ENCODE measurements around the gene ZFP90. TPM values are rescaled to one million over a fixed set of nuclear protein-coding genes. Genes with fewer than 3 reads are reported as not detected.
A peak's percentile ranks its signal among the peaks of the same experiment; 100 is the strongest.
"Not testable (repeated sequence)": the region's sequence is repeated elsewhere in the genome, so short reads cannot be mapped to it uniquely, and the experiment has no call there.

Gene ZFP90
- total RNA-seq, 1 donor from 2014 or later: 19.3 TPM

DNA sequence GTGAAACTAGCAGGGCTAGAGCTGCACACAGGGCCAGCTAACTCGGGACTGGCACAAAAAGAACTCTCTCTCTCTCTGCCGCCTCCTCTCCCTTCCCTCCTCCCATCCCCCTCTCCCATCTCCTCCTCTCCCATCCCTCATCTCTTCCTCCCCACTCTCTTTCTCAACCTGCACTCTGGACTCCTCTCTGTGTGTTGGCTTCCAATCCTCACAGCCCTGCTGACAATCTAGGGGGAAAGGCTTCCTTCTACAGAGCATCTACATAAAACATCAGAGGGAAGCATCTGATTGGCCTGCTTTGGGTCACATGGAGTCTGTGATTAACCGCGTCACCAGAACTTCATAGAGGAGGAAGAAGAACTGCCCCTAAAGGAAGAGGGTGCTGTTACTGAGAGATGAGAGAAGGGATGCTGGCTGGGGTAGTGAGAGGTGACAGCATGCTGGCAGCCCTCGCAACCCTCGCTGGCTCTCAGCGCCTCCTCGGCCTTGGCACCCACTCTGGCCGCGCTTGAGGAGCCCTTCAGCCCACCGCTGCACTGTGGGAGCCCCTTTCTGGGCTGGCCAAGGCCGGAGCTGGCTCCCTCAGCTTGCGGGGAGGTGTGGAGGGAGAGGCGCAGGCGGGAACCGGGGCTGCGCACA, 12.8 kb upstream of the ZFP90 start:
- Mint-ChIP-seq H3K9me3 (no peaks in the 10 kb centered on the region), H3K27ac (no peak overlapping the region), H3K27me3 (ENCODE audit: insufficient read depth) (peaks cover 4% of the 10 kb centered on the region), H3K4me1 (ENCODE audit: low read depth) (peaks cover 18% of the 10 kb centered on the region), H3K4me3 (no peak overlapping the region), H3K36me3 (ENCODE audit: low read depth) (no peaks in the 10 kb centered on the region)
- intact Hi-C loops (cut with micrococcal nuclease): loop anchor here (5.0 kb wide), 1 partner anchor 231 kb away; no protein-coding TSS in a partner anchor
- no peak for DNase-seq (ENCODE audit: low spot score)

DNA sequence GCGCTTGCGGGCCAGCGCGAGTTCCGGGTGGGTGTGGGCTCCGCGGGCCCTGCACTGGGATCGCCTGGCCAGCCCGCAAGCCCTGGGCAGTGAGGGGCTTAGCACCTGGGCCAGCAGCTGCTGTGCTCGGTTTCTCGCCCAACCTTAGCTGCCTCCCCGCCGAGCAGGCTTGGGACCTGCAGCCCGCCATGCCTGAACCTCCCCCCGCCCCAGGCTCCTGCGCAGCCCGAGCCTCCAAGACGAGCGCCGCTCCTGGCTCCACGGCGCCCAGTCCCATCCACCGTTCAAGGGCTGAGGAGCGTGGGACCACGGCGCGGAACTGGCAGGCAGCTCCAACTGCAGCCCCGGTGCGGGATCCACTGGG, 12.3 kb upstream of the ZFP90 start:
- intact Hi-C loops (cut with micrococcal nuclease): loop anchor here (5.0 kb wide), 1 partner anchor 231 kb away; no protein-coding TSS in a partner anchor
- DNase-seq (ENCODE audit: low spot score): no peak
- H3K4me1 Mint-ChIP-seq (ENCODE audit: low read depth): peaks cover 18% of the 10 kb centered on the region
- no peak overlapping the region for H3K4me3 Mint-ChIP-seq
- no peaks in the 10 kb centered on the region for H3K9me3 Mint-ChIP-seq
- peaks cover 4% of the 10 kb centered on the region for H3K27me3 Mint-ChIP-seq (ENCODE audit: insufficient read depth)
- no peak overlapping the region for H3K27ac Mint-ChIP-seq
- no peaks in the 10 kb centered on the region for H3K36me3 Mint-ChIP-seq (ENCODE audit: low read depth)

DNA sequence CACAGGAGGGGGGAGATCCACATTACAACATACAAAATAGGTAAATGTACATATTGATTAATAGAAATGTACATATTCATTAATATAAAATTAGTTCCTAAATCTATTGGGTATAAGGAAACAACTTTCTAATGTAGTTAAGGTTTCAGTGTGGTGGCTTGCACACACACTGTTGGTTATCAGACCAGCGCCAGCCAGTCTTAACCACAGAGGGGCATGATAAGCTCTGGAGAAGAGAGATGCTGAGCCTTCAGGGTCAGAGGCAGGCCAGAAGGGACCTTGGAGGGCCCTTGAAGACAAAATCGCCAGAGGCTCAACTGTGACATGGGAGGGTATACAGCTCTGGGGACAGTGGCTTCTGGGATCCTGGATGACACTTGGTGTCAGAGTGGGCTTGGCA, 10.9 kb upstream of the ZFP90 start:
- intact Hi-C loops (cut with micrococcal nuclease): loop anchor here (1.0 to 5.0 kb wide), 7 partner anchors 65 to 605 kb away; partner anchors contain the start of genes CHTF8, TANGO6 and UTP4
- peaks cover 8% of the 10 kb centered on the region for H3K36me3 Mint-ChIP-seq (ENCODE audit: low read depth)
- H3K9me3 Mint-ChIP-seq: peaks cover 10% of the 10 kb centered on the region
- no peak overlapping the region for H3K27ac Mint-ChIP-seq
- no peak overlapping the region for H3K4me3 Mint-ChIP-seq
- H3K27me3 Mint-ChIP-seq (ENCODE audit: insufficient read depth): peaks cover 4% of the 10 kb centered on the region
- no peak for DNase-seq (ENCODE audit: low spot score)
- peaks cover 18% of the 10 kb centered on the region for H3K4me1 Mint-ChIP-seq (ENCODE audit: low read depth)

DNA sequence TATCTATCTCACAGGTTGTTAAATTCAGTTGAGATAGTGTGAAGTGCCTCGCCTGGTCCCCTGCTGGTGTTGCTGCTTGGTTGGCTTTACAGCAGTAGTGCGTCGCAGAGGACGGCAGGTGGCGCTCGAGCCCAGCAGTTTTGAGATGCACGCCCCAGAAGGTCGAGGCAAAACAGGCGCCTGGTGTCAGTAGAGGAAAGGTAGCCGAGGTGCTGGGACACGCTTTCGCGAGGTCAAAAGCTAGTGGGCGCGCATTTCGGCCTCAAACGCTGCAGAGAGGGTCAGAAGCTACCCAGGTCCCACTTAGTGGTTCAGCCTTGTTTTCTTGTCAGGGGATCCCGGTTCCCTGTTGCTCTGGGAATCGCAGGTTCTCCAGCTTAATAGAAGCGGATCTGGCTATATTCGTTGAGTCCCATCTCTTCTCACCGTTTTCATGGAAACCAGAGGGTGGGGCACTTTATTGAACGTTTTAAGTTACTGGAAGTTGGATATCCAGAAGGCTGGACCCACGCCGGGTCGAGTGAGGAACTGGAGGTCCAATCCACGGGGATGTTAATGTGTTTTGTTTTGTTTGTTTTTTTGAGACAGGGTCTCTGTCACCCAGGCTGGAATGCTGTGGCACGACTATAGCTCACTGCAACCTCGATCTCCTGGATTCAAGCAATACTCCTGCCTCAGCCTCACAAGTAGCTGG, 10.3 kb upstream of the ZFP90 start:
- Mint-ChIP-seq H3K27me3 (ENCODE audit: insufficient read depth) (peaks cover 4% of the 10 kb centered on the region), H3K9me3 (peaks cover 16% of the 10 kb centered on the region), H3K4me1 (ENCODE audit: low read depth) (peaks cover 18% of the 10 kb centered on the region), H3K36me3 (ENCODE audit: low read depth) (peaks cover 10% of the 10 kb centered on the region), H3K4me3 (peak overlapping the region; percentile 85), H3K27ac (peak overlapping the region; percentile 14)
- intact Hi-C loops (cut with micrococcal nuclease): loop anchor here (1.0 to 5.0 kb wide), 7 partner anchors 64 to 604 kb away; partner anchors contain the start of genes CHTF8, TANGO6 and UTP4
- peak; percentile 81 for DNase-seq (ENCODE audit: low spot score)

DNA sequence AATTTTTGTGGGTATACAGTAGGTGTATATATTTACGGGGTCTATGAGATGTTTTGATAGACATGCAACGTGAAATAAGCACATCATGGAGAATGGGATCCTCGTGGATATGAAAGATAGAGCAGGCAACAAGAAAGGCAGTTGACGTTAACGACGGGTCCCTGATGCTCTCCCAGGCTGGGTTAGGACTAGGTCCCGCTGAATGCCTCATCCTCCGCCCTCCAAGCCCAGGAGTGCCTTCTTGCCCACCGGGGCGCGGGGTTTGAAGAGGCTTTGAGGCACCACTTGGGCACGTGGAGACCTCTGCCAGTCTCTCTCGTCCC, 9.5 kb upstream of the ZFP90 start:
- H3K27ac Mint-ChIP-seq: peak overlapping the region; percentile 71
- H3K9me3 Mint-ChIP-seq: peaks cover 19% of the 10 kb centered on the region
- no peak for DNase-seq (ENCODE audit: low spot score)
- peaks cover 18% of the 10 kb centered on the region for H3K4me1 Mint-ChIP-seq (ENCODE audit: low read depth)
- H3K4me3 Mint-ChIP-seq: peak overlapping the region; percentile 85
- peaks cover 4% of the 10 kb centered on the region for H3K27me3 Mint-ChIP-seq (ENCODE audit: insufficient read depth)
- peaks cover 11% of the 10 kb centered on the region for H3K36me3 Mint-ChIP-seq (ENCODE audit: low read depth)
- intact Hi-C loops (cut with micrococcal nuclease): loop anchor here (2.0 to 5.0 kb wide), 3 partner anchors 63 to 603 kb away; partner anchors contain the start of genes CHTF8 and UTP4

DNA sequence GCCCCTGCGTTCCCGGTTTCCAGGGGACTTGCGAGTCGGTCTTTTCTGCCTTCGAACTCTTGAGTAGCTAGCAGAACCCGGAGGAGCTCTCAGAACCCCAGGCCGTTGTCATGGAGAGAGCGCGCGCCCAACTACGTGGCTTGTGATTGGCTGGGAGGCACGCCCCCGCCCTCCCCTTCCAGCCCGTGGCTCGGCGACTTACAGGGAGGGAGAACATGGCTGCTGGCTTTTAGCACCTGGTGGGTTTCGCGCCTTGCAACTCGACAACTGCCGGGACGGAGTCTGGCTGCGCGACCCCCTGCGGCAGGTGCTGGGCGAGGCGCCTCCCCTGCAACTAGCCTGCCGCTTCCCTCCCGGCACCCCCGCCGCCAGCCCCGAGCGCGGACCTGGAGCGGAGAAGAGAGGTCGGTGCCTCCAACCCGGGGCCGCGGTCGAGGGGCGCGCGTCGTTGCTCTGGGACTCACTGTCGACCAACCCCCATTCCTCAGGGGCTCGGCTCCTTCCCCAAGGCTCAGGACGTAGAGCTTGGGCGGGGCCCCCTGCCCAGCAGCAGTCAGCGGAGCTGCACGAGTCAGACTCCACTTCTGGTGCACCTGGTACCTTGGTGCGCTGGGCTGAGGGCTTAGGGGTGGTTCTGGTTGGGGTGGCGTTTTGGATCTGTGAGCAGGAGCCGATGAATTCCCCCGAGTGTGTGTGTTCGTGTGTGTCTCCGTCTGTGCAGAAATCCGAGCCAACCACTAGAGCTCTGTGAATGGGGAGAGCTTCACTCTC, 9.0 kb upstream of the ZFP90 start:
- intact Hi-C loops (cut with micrococcal nuclease): loop anchor here (1.0 to 5.0 kb wide), 6 partner anchors 9 to 603 kb away; partner anchors contain the start of genes CHTF8, UTP4 and ZFP90
- H3K4me1 Mint-ChIP-seq (ENCODE audit: low read depth): peaks cover 18% of the 10 kb centered on the region

DNA sequence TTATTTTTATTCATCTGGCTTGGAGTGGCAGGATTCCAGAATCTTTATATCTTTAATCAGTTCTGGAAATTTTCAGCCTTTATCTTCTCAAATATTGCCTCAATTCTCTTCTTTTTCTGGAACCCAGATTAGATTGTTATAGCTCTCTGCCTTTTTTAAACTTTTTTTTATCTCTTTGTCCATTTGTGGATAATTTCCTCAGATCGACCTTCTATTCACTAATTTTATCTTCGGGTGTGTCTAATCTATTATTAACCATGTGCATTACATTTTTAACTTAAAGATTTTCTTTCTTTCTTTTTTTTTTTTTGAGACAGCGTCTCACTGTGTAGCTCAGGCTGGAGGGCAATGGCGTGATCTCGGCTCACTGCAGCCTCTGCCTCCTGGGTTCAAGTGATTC, 5.2 kb upstream of the ZFP90 start:
- Mint-ChIP-seq H3K4me1 (ENCODE audit: low read depth) (peaks cover 15% of the 10 kb centered on the region), H3K27ac (no peak overlapping the region), H3K36me3 (ENCODE audit: low read depth) (peaks cover 14% of the 10 kb centered on the region), H3K9me3 (peaks cover 19% of the 10 kb centered on the region), H3K4me3 (no peak overlapping the region), H3K27me3 (ENCODE audit: insufficient read depth) (peaks cover 3% of the 10 kb centered on the region)
- intact Hi-C loops (cut with micrococcal nuclease): no loop called here
- DNase-seq (ENCODE audit: low spot score): no peak

More for the DNA sequence above, 9.0 kb upstream of the ZFP90 start:
- peaks cover 19% of the 10 kb centered on the region for H3K9me3 Mint-ChIP-seq
- H3K36me3 Mint-ChIP-seq (ENCODE audit: low read depth): peaks cover 11% of the 10 kb centered on the region
- peaks cover 4% of the 10 kb centered on the region for H3K27me3 Mint-ChIP-seq (ENCODE audit: insufficient read depth)
- peak; percentile 84 for DNase-seq (ENCODE audit: low spot score)
- peak overlapping the region; percentile 85 for H3K4me3 Mint-ChIP-seq
- peak overlapping the region; percentile 71 for H3K27ac Mint-ChIP-seq

DNA sequence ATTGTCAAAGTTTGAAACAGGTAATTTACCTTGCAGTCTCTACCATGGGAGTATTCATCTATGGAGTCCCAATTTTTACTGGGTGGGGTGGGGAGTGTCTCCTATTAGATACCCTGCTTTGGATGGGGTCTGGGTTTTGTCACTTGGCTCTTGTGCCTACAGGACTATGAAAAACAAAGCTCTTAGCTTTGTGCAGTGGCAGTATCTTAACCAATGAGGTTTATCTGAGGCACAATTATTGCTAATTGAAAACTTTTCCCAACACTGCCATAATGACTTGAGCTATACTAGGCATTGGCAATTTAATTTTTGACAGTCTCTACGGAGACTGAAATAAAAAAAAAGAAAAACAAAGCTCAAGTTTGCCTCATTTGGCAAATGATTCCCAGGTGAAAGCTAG, 3.8 kb upstream of the ZFP90 start:
- no peak for DNase-seq (ENCODE audit: low spot score)
- no peak overlapping the region for H3K4me3 Mint-ChIP-seq
- intact Hi-C loops (cut with micrococcal nuclease): no loop called here
- H3K9me3 Mint-ChIP-seq: peaks cover 23% of the 10 kb centered on the region
- peaks cover 21% of the 10 kb centered on the region for H3K36me3 Mint-ChIP-seq (ENCODE audit: low read depth)
- H3K4me1 Mint-ChIP-seq (ENCODE audit: low read depth): peaks cover 12% of the 10 kb centered on the region
- no peak overlapping the region for H3K27ac Mint-ChIP-seq
- H3K27me3 Mint-ChIP-seq (ENCODE audit: insufficient read depth): no peaks in the 10 kb centered on the region

DNA sequence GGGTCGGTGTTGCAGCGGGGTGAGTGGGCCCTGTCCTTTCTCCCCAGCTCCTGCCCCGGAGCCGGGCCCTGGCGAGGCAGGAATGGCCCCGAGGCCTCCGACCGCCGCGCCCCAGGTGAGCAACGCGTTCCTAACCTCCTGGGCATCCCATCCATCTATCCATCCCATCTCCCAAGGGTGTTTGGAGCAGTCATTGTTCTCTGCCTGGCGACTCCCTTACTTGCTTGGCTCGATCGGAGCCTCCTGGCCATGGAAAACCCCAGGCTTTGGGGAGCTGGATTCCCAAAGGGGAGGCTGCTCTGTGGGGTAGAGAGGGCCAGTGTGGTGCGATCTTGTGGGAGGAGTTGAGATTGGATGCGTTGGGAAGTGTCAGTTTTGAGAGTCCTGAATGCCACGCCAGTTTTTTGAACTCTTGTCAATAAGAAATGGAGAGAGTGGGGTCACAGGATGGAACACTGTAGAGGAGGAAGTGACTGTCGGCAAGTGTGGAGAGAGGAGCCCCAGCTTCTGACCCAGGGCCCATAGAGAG, 684 bp downstream of the ZFP90 start:
- Mint-ChIP-seq H3K36me3 (ENCODE audit: low read depth) (peaks cover 40% of the 10 kb centered on the region), H3K4me1 (ENCODE audit: low read depth) (peaks cover 14% of the 10 kb centered on the region), H3K27ac (peak overlapping the region; percentile 96), H3K27me3 (ENCODE audit: insufficient read depth) (no peaks in the 10 kb centered on the region), H3K4me3 (peak overlapping the region; percentile 95), H3K9me3 (peaks cover 29% of the 10 kb centered on the region)
- intact Hi-C loops (cut with micrococcal nuclease): loop anchor here (1.0 to 2.0 kb wide), 4 partner anchors 9 to 647 kb away; partner anchors contain the start of genes SMPD3 and SNTB2
- DNase-seq (ENCODE audit: low spot score): peak; percentile 6

DNA sequence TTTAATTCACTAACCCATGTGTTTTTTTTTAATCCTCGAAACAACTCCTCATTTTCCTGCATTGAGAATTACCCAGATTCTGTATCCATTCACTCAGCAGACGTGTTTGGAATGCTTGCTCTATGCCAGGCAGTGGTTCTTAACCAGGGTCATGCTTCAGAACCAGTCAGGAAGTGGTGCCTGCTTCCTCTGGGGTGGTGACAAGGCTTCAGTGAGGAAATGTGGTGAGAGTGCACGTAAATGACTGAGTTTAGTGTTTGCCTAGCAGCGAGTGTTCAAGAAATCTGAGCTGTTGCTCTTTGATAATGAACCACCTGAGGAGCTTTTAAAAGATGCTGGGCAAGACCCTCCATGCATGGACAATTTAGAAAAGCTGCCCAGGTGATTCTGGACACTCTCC, 9.9 kb downstream of the ZFP90 start:
- H3K4me1 Mint-ChIP-seq (ENCODE audit: low read depth): no peaks in the 10 kb centered on the region
- H3K27me3 Mint-ChIP-seq (ENCODE audit: insufficient read depth): no peaks in the 10 kb centered on the region
- intact Hi-C loops (cut with micrococcal nuclease): no loop called here
- peak overlapping the region; percentile 19 for H3K4me3 Mint-ChIP-seq
- peaks cover 61% of the 10 kb centered on the region for H3K9me3 Mint-ChIP-seq
- peaks cover 74% of the 10 kb centered on the region for H3K36me3 Mint-ChIP-seq (ENCODE audit: low read depth)
- DNase-seq (ENCODE audit: low spot score): no peak
- H3K27ac Mint-ChIP-seq: no peak overlapping the region

DNA sequence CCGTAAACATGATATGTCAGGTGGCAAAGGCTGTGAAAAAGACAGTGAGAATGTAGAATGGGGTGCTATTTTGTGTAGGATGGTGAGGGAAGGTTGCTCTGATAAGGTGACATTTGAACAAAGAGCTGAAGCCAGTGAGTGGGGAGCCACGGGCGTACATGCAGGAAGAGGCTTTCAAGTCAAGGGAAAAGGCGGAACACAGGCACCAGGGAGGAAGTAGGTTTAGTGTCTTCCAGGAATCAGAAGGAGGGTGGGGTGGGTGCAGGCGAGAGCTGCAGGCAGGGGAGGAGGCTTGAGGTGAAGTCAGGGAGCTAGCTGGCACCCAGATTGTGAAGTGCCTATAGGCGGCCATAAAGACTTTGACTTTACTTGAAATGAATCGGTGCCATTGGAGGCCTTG, 14.1 kb downstream of the ZFP90 start:
- H3K9me3 Mint-ChIP-seq: peaks cover 80% of the 10 kb centered on the region
- H3K27me3 Mint-ChIP-seq (ENCODE audit: insufficient read depth): no peaks in the 10 kb centered on the region
- H3K4me1 Mint-ChIP-seq (ENCODE audit: low read depth): no peaks in the 10 kb centered on the region
- intact Hi-C loops (cut with micrococcal nuclease): no loop called here
- H3K27ac Mint-ChIP-seq: no peak overlapping the region
- H3K4me3 Mint-ChIP-seq: no peak overlapping the region
- no peak for DNase-seq (ENCODE audit: low spot score)
- peaks cover 83% of the 10 kb centered on the region for H3K36me3 Mint-ChIP-seq (ENCODE audit: low read depth)

DNA sequence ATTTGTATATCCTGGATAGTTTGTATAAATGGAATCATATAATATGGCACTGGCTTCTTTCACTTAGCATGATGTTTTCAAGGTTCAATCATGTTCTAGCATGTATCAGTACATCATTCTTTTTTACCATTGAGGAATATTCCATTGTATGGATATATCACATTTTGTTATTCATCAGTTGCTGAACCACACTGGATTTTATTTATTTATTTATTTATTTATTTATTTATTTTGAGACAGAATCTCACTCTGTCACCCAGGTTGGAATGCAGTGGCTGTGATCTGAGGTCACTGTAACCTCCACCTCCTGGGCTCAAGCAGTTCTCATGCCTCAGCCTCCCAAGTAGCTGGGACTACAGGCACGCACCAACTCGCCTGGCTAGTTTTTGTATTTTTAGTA, 21.2 kb downstream of the ZFP90 start:
- H3K4me3 Mint-ChIP-seq; H3K27me3 Mint-ChIP-seq (ENCODE audit: insufficient read depth); DNase-seq (ENCODE audit: low spot score); H3K4me1 Mint-ChIP-seq (ENCODE audit: low read depth); H3K27ac Mint-ChIP-seq; intact Hi-C loops (cut with micrococcal nuclease): not testable (repeated sequence)
- Mint-ChIP-seq H3K9me3 (peaks cover 91% of the 10 kb centered on the region), H3K36me3 (ENCODE audit: low read depth) (peaks cover 87% of the 10 kb centered on the region)

All from activated T-helper 1 cell treated with anti-CD3 and anti-CD28 coated beads, Interleukin-12 subunit alpha, Interleukin-12 subunit beta, Interleukin-2, Interleukin-4 antibody, amounts not matched to agents 30 ng/mL and 10 ng/mL and 1 ng/mL, durations not matched to agents 14 hours and 24 hours and 36 hours (primary cell).